GM21526 (cell line): ENCODE results near the gene CD300A.

ENCODE experiments used
- ATAC-seq: cut with Tn5 transposase; IDR thresholded peaks from one replicate; pipeline ENCODE4 v1.9.1; 2021; ENCODE audit warnings: moderate library complexity; ENCODE audit not compliant: unreplicated experiment, low FRiP score

CD300A gene

DNA sequence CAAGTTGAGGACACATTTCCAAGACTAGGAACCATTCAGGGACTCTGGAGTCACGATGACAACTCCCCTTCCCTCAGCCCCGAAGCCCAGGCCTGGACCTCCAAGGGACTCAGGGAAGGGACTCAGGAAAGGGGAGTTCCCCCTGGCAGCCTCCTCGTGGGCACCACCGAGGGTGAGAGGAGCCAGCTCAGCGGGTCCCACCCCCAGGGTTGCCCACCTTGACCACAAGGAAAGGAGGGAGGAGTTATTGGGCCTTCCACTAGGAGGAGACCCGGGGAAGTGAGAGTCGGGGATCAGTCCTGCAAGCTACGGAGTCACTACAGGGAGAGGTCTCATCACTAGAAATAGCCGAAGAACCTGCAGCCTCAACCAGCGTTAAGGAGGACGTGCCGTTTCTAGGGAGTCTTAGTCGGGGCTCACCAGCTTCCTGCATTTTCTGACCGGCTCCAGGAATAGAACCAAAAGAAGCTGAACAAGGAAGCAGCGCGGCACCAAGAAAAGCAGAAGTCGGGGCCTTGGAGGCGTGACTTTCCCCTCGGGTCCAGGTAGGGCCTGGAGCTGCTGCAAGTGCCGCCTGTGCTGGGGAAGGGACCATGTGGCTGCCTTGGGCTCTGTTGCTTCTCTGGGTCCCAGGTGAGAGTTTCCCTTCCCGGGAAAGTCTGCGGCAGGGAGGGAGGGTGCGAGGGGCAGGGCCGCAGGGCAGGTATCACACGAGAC, at the start of gene CD300A:
TSS of gene CD300A (plus strand) at position 524 of the 717 bp plus-strand sequence. CDS start at position 594, 70 bp downstream.
- no peak for ATAC-seq

GRCh38 chr17:74417178-74418045, 49.0 kb upstream of the CD300A start:
- no peak for ATAC-seq

GRCh38 chr17:74419928-74420411, 46.5 kb upstream of the CD300A start:
- ATAC-seq, result no peak

DNA sequence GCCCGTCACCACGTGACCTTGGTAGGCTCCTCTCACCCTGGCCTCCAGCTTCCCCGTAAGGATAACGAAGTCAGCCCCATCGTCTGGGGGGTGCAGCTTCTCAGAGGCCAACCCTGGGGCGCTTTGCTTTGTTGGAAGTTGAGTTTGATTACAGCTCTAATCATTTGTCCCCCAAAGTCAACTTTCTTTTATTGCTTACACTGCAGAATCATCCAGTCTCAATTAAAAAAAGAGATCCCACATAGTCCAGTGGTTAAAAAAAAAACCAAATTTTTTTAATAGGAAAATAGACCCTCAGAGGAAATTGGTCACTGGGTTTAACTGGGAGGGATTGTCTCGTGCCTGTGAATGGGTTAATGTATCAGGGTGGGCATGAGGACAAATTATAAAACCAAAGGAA, 42.3 kb upstream of the CD300A start:
- no peak for ATAC-seq

DNA sequence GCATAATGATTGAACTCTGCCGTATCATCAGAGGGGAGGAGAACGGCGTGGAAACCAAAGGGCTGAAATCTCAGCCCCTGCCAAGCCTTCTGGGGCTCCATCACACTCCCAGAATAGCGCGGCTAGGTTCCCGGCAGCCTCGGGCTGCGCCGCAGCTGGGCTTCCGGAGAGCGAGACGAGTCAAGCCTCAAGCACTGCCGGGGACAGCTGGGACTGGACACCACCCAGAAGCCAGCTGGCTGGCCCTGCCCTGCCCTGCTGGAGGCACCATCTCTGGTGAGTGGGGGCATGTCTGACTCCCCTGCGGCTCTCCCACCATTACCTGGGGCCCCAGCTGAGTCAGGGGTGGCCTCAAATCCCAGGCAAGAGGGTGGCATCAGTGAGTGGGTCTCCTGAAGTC, 41.8 kb upstream of the CD300A start:
- ATAC-seq, result no peak

- no peak for ATAC-seq
Observed at GRCh38 chr17:74426551-74427047, 39.8 kb upstream of the CD300A start.

DNA sequence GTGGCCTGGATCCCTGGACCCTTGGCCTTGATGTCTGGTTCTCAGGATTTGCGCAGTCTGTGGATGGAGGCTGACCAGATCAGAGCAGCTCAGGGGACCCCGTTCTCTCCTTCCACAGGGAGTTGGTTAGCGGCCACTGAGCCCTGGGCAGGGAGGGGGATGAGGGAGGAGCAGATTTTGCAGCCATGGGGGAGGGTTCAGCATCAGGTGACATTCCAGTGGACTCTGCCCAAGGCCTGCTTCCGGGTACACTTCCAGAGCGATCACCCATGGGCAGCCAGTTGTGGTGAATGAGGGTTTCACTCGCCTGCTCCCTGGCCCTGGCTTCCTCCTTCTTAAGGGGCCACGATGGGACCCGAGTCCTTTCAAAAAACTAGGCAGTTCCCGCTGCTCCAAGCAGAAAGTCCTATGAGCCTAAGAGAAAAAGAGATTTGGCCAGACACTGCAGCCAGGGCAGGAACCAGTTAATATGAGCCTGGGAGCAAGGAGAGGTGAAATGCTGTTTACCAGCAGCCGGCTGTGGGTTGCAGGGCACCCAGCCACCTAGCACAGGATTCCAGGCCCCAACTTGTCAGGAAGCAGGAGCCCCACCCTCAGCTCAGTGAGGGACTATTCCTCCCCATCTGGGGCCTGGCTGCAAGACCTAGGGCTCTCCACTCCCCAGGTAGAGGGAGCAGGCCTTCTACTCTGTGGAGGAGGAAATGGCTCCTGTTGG, 39.2 kb upstream of the CD300A start:
- ATAC-seq, result no peak

- no peak for ATAC-seq
Observed at GRCh38 chr17:74427763-74428153, 38.7 kb upstream of the CD300A start.

DNA sequence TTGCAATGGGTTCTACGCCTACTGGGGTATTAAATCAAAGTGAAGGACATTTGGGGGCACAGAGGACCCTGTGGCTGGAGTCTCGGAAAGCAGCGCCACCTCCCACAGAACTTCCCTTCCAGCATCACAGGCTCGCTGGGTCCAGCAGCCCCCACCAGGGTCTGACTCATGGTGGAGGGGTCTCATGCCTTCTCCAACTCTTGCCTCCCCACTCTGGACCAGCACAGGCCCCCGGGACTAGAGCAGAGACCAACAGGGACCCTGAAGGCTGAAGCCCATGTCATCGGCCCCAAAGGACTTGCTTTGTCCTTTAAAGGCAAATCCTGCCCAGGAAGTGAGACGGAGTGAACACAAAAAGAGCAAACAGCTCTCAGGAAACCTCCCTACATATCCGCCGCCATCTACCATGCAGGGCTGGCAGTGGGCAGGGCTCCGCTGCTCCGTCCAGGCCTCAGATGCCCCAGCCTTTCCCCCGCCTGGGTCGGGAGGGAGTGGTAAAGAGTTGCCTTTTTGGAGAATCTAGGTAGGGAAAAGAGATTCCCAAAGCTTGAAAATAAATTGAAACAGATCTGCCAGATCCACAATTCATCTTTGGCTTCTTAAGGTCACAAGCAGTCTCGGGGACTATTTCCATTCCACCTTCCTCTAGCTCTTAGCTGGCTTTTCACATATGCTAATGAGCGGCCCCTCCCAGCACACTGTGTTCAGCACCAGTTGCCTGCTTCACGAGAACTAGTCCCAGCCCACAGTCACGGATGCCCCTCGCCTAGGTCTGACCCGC, 36.6 kb upstream of the CD300A start:
- ATAC-seq, result no peak

DNA sequence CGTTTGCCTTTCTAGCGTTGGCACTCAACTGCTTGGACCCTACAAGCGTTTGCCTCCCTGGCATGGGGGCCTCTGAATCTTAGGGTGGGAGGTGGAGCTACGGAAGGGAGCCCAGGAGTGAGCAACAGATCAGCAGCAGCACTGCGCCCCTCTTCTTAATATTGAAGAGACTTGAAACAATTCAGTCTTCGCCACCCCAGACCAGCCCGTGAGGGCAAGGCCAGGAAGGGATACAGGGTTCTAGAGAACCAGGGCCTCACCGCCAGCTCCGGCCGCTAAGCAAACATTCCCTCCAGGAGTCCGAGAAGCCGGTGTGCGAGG, 36.1 kb upstream of the CD300A start:
- ATAC-seq, result no peak

DNA sequence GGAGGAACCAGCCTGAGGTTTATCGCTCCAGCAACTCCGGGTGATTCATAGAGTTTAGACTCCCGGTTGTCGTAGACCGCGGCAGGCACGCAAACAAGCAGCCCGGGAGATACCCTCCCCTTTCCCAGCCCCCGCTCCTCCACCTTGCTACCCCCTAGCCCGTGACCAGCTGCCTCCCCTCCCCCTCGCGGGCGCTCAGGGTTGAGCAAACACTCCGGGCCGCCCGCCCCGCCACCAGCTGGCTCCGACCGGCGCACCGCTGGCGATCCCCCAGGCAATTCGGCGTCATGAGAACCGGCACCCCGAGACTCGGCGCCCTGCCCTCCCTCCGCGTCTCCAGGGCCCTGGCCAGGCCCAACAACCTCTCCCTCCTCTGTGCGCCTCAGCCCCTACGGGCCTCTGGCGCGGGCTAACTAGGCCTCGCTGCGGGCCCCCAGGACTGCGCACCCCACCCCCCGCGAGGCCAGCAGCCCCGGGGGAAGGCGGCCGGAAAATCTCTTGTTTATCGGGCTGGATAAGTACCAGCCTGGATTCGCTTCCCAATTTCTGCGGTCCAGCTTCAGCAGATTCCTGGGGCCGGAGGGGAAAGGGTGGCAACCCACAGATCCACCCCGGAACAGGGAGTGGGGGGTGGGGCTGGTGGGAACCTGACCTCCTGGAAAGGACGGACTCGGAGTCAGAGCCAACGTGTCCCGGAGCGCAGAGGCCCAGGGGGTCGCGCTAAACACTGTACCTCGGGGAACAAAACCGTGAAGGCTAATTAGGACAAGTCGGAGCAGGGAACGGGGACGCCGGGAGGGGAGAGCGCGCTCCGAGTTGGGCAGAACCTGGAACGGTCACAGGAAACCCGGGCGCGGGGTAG, 35.5 kb upstream of the CD300A start:
- ATAC-seq, result no peak

DNA sequence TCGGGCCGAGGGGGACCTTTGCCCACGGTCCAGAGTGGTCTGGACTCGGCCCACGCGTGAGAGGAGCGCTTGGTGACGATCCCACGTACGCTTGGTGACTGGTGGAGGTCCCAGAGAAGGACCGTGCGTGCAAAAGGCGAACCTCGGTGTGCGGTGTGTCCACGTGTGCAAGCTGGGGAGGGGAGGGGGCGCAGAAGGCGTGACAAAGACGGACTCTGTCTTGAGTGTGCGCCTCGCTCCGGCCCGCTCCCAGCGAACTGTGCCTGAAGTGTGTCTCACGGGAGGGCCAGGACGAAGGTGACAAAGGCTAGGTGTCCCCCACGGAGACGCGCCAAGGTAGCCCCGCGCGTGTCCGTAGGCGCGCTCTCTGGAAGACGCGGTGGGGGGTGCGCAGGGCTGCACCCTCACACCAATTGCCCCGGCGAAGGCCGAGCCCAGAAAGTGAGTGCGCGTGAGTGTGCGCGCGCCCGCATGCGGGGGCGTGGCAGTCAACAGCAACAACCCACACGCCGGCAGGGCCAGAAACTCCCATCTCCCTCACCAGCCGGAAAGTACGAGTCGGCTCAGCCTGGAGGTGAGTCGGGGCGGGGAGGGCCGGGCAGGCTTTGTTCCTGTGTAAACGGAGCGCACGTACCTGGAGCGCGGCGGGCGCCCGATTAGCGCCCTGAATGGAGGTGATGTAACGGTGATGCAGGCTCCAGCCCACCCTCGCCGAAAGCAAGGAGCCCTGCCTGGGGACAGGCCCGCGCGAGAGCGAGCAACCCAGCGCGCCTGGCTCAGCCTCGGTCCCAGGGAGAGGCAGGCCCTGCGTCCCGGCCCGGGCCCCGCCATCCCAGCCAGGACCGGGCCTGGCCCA, 34.6 kb upstream of the CD300A start, which contains the start of gene GPRC5C:
TSS of gene GPRC5C (plus strand) at position 521 of the 856 bp plus-strand sequence. CDS start 7,689 bp downstream, outside the sequence.
- ATAC-seq, result no peak

GRCh38 chr17:74432424-74432690, 34.1 kb upstream of the CD300A start:
- ATAC-seq, result no peak

- no peak for ATAC-seq
Observed at GRCh38 chr17:74432766-74433391, 33.6 kb upstream of the CD300A start.

- no peak for ATAC-seq
Observed at GRCh38 chr17:74433421-74434121, 32.9 kb upstream of the CD300A start.

GRCh38 chr17:74435775-74436359, 30.6 kb upstream of the CD300A start:
- no peak for ATAC-seq

GRCh38 chr17:74437702-74438101, 28.7 kb upstream of the CD300A start:
- no peak for ATAC-seq
